ENCODE measurements around the gene TADA2B.

TADA2B gene

GRCh38 chr4:7042503-7043283, 479 bp upstream of the TADA2B start:
- DNase-seq: peak; percentile 94

DNA sequence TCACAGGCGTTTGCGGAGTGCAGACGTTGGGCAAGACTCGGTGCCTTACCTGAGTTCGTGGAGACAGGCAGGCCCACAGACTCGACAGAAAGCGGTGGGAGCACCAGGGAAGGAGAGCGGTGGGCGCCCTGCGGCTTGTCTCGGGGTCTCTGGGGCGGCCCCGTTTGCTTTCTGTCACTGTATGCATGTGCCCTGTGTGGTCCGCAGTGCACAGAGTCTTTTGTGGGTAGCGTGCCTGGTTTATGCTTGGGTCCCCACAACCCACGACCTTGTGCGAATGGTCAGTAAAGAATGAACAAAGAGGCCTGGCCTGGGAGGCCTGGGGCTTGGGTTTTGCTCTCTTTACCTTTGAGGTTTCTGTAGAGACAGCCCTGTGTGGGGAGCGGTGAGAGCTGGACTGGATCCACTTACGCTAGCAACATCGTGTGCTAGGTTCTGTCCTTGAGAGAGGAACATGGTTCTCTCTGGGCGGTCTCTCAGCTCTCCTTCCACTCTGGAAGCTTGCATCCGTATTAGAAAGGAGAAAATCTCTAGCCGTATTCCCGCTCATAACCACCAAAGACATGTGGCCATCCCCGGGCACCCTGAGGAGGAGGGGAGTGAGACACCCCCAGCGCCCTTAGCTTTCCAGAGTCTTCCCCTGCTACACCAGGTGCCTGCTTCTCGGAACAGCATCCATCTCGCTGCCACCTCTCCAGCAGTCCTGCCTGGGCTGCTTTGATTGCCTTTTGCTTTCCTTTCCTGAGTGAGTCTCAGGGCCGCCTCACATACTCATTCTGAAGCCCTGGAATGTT, 1.2 kb downstream of the TADA2B start:
- no peak for DNase-seq

DNA sequence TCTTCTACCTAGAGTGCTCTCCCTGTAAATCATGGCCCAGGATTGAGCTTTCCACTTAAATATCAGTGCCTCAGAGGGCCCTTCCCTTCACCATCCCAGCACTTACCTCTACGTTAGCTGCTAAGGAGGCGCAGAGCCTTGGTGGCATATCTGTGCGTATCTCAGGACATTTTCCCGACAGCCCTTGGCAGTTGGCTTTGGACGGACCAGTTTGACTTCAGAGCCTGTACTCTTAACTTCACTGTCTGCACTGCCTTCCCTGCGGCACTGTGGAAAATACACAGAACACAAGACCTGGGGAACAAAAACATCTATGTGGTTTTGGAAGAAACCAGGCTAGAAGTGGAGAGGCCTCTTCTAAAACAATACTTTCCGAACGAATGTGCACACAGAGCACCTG, 2.4 kb downstream of the TADA2B start:
- DNase-seq: no peak

DNA sequence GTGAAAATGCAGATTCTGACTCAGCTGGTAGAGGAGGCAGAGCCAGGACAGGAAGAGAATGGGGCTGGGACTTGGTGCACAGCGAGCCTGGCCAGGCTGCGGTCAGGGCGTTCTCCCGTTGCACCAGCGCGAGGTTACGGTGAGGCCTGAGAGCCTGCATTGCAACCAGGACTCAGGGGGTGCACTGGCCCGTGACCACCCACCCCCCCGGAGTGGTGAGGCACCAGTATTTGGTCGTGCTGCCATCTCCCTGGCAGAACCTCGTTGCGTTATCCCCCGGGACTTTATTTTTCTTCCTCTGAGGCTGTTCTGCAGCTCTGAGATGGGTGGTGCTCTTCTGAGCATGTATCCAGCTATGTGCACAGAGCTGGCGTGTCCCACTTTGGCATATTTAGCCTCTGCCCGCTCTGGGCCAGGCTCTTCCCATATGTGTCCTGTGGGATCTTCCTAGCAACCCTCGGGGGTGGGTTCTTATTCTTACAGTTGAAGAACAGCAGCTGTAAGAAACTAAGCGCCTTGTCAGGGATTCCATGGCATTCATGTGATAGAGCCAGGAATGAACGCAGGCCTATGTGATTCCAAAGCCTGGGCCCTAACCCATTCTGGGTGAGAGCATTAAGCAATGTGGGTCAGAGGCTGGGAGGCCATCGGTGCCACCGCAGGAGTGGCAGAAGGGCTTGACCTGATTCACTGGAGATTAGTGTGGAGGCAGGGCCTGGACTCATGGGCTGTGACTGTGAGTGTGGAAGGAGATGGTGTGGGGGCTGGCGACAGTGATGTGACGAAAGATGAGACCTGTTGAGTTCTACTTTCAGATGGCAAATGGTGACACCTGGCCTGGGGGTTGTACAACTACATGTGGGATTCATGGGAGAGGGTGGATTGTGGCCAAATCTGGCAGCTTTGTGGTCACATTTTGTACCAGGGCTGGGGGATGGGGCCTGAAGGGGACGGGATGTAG, 3.1 kb downstream of the TADA2B start:
- no peak for DNase-seq

DNA sequence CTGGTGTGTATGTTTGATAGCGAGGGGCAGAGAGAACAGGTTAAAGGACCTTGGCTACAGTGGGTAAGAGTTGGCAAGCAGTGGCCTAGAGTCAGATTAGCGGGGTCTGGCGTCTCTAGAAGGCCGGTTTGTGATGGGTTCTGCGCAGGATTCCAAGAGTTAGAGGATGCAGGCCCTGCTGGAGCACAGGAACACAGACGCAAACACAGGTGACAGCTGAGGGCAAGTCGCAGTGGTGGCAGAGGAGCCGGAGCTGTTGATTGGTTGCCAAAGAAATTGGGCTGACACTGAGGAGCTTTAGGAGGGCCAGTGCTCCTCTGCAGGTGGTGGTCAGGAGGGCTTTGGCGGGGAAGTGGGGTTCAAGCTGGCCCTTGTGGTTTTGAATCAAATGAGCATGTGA, 3.8 kb downstream of the TADA2B start:
- no peak for DNase-seq

DNA sequence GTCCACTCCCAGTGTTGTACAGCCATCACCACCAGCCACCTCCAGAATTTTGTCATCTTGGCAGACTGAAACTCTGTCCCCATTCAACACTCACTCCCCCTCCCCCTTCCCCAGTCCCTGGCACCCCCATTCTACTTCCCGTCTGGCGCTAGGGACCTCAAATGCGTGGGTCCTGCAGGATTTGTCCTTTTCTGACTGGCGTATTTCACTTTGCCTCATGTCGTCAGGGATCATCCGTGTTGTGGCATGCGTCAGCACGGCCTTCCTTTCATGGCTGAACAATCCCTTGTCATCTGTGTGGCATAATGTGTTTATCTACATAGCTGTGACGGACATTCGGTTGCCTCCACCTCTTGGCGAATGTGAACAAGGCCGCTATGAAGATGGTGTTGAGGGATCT, 5.5 kb downstream of the TADA2B start:
- DNase-seq: no peak

- no peak for DNase-seq
Observed at GRCh38 chr4:7049295-7049694, 6.1 kb downstream of the TADA2B start.

- no peak for DNase-seq
Observed at GRCh38 chr4:7049739-7050138, 6.6 kb downstream of the TADA2B start.

- no peak for DNase-seq
Observed at GRCh38 chr4:7050481-7051143, 7.4 kb downstream of the TADA2B start.

DNA sequence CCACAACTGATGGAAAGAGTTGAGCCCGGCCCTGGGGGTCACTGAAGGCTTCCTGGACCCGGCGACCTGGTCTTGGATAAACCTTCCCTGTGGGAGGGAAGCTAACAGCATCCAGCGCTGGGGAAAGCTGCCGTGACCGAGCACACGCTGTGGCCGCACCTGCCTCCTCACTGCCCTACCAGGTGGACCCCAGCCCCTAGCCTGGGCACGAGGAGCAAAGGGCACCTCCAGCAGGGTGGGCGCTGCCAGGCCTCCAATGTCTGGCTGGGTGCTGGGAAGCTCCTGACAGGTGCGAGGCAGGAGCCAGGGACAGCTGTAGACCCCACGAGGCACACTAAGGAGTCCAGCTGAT, 7.9 kb downstream of the TADA2B start:
- DNase-seq: no peak

GRCh38 chr4:7051905-7052304, 8.7 kb downstream of the TADA2B start:
- no peak for DNase-seq

GRCh38 chr4:7052313-7052712, 9.1 kb downstream of the TADA2B start:
- no peak for DNase-seq

DNA sequence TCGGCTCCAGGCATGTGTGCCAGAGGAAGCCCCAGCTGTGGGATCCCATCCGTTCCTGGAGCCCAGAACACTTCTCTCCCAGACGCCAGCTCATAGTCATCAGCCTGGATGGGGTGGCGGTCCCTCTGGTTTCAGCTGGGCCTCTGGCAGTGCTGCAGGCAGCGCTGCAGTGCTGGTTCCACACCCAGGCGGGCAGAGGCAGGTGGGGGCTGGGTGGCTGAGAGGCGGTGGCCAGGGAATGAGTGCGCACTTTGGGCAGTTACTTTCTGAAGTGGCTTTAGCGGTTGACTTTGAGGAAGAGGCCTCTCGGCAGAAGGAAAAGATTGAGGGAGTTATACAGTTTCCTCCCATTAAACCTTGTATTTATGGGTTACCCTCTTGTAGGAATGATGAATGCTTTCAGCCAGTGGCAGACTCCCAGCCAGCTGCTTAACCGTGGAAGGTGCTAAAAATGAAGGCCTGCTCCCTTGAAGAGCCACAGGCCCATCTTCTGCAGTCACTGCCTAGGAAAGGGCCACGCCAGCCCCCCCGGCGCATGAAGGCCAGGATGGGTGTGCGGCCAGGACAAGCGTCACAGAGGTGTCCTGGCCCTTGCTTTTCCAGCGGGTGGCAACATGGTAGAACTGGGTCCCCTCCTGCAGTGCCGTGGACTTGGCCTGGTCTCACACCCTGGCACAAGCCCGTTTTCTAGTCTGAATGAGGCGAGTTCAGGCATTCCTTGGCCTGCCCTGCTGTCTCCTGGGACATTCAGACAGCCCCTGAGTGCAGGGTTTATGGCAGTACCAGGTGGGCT, 9.9 kb downstream of the TADA2B start:
- DNase-seq: no peak

GRCh38 chr4:7054106-7054880, 11.1 kb downstream of the TADA2B start:
- no peak for DNase-seq

DNA sequence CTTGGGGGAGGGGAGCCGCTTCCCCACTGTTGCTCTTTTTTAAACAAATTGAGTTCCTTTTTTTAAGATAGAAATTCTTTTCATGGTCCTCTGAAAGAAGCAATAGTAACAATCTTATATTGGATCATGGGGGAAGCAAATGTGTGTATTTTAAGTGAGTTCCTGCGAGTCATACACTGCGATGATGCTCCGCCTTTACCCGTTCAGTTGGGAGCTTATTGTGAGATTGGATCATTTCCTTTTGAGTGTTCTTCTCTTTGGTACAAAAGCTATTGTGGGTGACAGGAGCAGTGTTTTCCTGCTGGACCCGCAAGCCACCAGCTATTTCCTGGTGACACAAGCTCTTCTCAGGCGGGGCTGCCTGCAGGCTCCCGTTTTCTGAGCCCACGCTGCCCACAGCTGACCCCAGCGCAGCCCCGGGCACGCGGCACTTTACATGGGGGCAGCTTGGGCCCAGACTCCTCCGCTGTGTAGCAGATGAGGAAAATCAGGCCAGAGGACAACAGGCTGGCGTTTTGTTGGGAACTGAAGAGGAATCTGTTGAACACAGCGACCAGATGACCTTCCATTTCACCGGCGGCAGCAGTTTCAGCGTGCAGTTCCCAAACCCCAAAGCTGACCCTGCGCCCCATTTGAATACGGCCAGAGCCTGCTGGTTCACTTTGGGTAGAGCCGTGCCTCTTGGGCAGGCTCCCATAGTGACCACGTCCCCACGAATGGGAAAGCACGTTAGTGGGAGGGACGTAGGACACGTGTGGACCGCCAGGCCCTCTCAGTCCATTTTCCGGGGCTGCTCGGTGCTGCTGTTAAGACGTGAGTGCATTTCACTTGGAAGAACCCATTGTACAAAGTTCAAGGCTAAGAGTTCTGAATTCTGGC, 12.2 kb downstream of the TADA2B start:
- DNase-seq: no peak

- no peak for DNase-seq
Observed at GRCh38 chr4:7055990-7056325, 12.8 kb downstream of the TADA2B start.

DNA sequence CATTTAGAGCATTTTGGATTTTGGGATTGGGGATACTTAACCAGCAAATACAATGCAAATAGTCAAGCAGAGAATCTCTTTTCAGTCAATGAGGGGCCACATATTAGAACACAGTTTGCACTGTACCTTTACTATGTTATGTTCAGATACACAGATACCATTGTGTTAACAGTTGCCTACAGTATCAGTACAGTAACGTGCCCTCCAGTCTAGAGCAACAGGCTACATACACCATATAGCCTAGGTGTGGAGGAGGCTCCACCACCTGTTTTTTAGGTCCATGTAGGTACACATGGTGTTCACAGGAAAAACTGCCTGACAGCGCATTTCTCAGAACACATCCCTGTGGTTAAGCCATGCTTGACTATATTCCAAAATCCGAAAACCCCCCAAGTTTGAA, 15.6 kb downstream of the TADA2B start:
- no peak for DNase-seq

DNA sequence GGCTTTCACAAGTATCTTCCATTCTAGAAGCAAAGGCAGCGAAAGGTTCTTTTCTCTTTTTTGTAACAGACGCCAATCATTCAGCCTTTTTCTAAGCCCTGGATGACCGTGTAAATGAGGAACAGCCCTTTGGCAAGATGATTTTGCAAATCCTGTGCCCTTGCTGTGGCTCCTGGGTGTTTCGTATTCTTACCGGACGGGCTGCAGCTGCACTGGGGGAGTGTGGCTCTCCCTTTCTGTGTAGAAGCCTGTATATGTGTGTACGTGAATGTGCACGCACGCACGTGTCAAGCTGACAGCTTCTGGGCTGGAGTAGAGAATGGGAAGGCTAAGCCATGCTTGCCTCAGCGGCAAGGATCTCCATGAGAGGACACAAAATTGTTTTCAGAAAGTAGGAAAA, 16.5 kb downstream of the TADA2B start:
- DNase-seq: no peak

DNA sequence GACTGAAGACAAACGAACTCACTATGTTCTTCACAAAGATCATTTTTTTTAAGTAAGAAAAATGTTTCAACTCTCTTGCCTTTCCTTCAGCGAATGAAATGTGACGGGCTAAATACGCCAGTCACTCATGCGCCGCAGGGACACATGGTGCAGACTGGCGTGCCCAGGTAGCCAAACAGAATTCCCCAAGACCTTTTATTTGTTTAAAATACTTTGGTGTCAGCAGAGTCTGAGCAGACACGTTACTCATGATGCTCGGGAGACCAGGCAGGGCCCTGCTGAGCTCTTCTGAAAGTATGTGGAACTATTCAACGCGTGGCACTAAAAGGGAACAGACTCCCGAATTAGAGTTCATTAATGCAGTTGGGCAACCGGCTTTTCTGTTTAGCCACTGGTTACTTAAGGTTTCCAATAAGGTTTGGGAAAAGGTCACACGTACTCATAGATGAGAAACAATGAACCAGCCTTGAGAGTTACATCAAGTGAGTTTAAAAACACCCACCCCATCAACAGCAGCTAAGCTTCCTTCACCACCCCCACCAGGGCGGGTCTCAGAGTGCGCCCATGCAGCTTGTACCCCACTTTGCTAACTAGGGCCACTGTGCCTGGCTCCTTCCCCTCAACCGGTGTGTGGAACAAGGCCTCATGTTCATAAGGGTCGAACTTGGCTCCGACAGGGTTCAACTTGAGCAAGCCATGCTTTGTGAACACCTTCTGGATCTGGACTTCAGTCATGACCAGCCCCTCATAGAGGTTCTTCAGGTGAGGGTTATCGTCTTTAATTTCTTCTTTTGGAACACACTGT, 17.4 kb downstream of the TADA2B start:
- DNase-seq: no peak

All from NCI-H187 treated with DMSO at 0.1 percent for 48 hours (cell line).